Endometrial microvascular endothelial cells (primary cell): ENCODE data around the gene RTEL1. TPM values are rescaled to one million over a fixed set of nuclear protein-coding genes. Genes with fewer than 3 reads are reported as not detected.

Experiments used
- in situ Hi-C: cut with HindIII; loops from 2 replicates; pipeline ENCODE4 v1.10.0; 2017; ENCODE audit warnings: low sequenced_read_pairs, low pct_unique_long_range_greater_than_20kb; ENCODE audit errors: inconsistent ontology term
- total RNA-seq: library from RNA; depleted of rRNA; stranded (reverse); fragments of >200 nt; gene quantifications from one replicate; pipeline ENCODE4 v1.2.3, GENCODE V29; 2015; ENCODE audit errors: inconsistent ontology term

Gene RTEL1
- total RNA-seq, 1 donor from 2014 or later, result 15.1 TPM

- in situ Hi-C loops, result no loop called here
Measured at GRCh38 chr20:63693733-63694583, 35.8 kb downstream of the RTEL1 start.

DNA sequence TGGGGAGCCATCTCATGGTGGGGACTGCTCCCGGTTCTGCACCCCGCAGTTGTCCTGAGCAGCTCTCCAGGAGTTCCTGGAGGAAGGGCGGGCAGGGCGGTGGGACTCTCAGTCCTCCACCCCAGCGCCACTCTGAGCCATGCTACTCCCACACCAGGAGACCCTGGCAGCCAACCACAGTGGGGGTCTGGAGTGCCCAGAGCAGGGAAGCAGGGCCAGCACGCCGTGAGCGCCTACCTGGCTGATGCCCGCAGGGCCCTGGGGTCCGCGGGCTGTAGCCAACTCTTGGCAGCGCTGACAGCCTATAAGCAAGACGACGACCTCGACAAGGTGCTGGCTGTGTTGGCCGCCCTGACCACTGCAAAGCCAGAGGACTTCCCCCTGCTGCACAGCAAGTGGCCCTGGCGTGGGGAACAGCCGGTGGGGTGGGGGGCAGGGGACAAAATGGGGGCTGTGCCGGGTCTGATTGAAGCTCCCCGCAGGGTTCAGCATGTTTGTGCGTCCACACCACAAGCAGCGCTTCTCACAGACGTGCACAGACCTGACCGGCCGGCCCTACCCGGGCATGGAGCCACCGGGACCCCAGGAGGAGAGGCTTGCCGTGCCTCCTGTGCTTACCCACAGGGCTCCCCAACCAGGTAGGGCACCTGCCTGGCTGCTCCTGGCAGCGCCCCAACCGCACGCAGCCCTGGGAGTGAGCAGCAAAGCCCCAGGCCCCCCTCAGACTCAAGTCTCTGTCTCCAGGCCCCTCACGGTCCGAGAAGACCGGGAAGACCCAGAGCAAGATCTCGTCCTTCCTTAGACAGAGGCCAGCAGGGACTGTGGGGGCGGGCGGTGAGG lies 36.7 kb downstream of the RTEL1 start:
- in situ Hi-C loops, result no loop called here

DNA sequence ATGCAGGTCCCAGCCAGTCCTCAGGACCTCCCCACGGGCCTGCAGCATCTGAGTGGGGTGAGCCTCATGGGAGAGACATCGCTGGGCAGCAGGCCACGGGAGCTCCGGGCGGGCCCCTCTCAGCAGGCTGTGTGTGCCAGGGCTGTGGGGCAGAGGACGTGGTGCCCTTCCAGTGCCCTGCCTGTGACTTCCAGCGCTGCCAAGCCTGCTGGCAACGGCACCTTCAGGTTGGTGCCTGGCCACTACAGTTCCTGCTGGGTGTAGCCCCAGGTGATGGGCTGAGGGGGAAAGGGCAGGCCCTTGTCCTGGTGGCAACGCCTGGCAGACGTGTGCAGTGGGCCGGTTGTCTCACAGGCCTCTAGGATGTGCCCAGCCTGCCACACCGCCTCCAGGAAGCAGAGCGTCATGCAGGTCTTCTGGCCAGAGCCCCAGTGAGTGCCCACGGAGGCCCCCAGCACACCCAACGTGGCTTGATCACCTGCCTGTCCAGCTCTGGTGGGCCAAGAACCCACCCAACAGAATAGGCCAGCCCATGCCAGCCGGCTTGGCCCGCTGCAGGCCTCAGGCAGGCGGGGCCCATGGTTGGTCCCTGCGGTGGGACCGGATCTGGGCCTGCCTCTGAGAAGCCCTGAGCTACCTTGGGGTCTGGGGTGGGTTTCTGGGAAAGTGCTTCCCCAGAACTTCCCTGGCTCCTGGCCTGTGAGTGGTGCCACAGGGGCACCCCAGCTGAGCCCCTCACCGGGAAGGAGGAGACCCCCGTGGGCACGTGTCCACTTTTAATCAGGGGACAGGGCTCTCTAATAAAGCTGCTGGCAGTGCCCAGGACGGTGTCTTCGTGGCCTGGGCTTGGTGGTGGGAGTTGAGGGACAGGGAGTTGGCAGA lies 37.6 kb downstream of the RTEL1 start:
- in situ Hi-C loops, result no loop called here

DNA sequence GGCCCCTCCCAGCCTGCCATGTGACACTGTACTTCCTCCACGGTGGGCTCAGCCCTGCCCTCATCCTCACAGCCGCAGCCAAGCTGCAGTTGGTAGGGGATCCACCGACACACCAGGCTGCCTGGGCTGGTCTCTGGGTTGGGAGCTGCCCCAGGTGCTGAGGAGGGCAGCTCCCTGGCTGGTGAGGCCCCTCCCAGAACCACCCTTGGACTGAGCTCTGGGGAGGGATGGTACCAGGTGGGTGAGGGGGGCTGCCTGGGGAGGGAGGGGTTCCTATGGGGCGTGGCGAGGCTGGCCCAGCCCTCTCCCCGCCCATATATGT lies 38.2 kb downstream of the RTEL1 start:
- in situ Hi-C loops, result no loop called here

- in situ Hi-C loops, result no loop called here
Measured at GRCh38 chr20:63696628-63697356, 38.7 kb downstream of the RTEL1 start, which contains the start of gene TNFRSF6B. TNFRSF6B (plus strand) TSS chr20:63696652; CDS start chr20:63696768, 116 bp downstream.

- in situ Hi-C loops, result no loop called here
Measured at GRCh38 chr20:63697357-63697867, 39.3 kb downstream of the RTEL1 start.

DNA sequence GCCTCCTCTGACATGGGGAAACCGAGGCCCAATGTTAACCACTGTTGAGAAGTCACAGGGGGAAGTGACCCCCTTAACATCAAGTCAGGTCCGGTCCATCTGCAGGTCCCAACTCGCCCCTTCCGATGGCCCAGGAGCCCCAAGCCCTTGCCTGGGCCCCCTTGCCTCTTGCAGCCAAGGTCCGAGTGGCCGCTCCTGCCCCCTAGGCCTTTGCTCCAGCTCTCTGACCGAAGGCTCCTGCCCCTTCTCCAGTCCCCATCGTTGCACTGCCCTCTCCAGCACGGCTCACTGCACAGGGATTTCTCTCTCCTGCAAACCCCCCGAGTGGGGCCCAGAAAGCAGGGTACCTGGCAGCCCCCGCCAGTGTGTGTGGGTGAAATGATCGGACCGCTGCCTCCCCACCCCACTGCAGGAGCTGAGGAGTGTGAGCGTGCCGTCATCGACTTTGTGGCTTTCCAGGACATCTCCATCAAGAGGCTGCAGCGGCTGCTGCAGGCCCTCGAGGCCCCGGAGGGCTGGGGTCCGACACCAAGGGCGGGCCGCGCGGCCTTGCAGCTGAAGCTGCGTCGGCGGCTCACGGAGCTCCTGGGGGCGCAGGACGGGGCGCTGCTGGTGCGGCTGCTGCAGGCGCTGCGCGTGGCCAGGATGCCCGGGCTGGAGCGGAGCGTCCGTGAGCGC lies 39.9 kb downstream of the RTEL1 start:
- in situ Hi-C loops, result no loop called here

GRCh38 chr20:63698739-63699465 lies 40.8 kb downstream of the RTEL1 start:
- in situ Hi-C loops, result no loop called here

GRCh38 chr20:63699466-63700198 lies 41.5 kb downstream of the RTEL1 start:
- in situ Hi-C loops, result no loop called here

- in situ Hi-C loops, result no loop called here
Measured at GRCh38 chr20:63700199-63701050, 42.3 kb downstream of the RTEL1 start.

GRCh38 chr20:63701051-63701328 lies 42.9 kb downstream of the RTEL1 start:
- in situ Hi-C loops, result no loop called here

GRCh38 chr20:63701329-63702035 lies 43.4 kb downstream of the RTEL1 start:
- in situ Hi-C loops, result no loop called here

GRCh38 chr20:63702036-63702665 lies 44.0 kb downstream of the RTEL1 start:
- in situ Hi-C loops, result no loop called here

- in situ Hi-C loops, result no loop called here
Measured at GRCh38 chr20:63702751-63703470, 44.8 kb downstream of the RTEL1 start.
